ENCODE results near the gene RAB17.

The RAB17 gene

GRCh38 chr2:237590272-237591140 lies at the start of gene RAB17:
TSS of gene RAB17 (minus strand) at chr2:237590734. CDS start at chr2:237586154, 4,580 bp downstream.
- DNase-seq = no peak

DNA sequence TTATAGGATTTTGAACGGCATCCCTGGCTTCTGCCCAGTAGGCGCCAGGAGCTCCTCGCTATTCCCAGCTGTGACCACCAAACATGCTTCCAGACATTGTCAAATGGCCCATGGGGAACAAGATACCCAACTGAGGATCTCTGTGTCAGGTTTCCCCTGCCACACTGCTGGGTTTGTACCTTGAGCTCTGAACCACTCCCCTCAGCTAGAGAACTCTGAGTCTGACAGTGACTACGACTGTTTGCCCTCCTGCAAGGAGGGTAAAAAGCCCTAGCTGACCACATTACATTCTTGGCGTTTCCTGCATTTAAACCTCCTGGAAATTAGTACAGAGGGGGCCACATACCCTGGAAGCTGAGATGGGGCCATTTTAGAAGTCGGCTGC lies 49.3 kb upstream of the RAB17 start:
- no peak for DNase-seq

- DNase-seq = no peak
Measured at GRCh38 chr2:237639052-237639835, 48.7 kb upstream of the RAB17 start.

GRCh38 chr2:237638176-237638575 lies 47.6 kb upstream of the RAB17 start:
- DNase-seq = no peak

DNA sequence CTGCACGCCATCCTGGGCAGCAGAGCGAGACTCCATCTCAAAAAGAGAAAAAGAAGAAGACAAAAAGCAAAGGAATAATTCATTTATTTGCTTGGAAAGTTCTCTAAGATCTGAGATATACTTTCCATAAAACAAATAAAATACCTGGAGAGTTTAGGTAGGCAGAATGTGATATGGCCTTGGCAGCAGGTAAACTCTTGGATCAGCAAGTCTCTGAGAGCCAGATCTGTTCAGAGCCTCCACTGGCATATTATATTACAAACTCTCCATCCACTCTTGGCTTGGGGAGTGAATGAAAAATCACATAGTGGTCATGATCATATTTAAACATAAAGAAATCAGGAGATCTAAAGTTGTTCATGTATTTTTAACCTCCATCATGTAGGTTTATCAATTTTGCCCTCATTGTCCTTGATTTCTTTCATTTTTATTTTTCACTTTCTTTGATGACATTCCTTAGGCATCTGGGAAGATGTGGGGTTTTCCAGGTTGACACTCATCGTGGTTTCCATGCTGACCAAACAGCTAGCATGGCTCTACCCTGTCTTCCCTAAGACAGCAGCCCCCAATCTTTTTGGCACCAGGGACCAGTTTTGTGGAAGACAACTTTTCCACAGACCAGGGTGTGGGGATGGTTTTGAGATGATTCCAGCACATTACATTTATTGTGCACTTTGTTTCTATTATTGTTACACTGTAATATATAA lies 47.0 kb upstream of the RAB17 start:
- DNase-seq = no peak

DNA sequence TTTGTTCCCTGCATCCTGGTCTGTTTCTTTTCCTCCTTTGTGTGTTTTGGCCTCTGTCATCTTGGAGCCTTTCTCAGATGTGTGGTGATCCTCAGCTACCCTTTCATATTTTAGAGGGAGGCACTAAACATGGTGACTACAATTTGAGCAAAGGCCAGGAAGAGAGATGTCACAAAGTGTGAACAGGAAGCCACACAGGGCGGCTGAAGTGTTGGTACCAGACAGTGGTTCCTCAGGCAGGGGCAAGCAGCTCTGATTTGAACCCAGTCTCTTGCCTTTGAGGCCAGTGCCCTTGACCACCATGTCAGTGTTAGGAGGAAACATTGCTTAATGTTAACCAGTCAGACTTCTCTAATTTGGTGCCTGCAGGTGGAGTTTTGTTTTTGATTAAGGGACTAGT lies 46.0 kb upstream of the RAB17 start:
- no peak for DNase-seq

DNA sequence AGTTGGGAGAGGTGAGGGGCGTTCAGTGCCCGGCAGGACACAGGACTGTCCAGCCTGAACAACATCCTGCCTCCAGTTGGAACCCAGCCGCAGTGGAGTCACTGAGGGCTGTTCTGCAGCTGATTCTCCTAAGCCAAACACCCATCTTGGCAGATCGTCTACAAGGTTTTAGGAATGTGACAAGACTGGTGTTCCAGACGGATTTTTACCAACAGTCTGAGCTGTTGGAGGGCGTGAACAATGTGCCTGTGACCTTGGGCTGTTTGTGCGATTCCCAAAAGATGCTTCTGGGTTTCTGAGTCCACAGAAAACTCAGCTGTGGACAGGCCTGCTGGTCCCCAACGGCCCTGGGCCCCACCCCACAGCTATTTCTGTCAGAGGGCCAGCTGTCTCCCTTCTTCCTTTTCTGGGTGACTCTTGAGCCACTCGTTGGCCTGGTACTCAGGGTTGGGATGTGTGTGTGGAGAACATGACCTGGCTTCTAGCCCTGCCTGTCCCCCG lies 42.6 kb upstream of the RAB17 start:
- no peak for DNase-seq

- no peak for DNase-seq
Measured at GRCh38 chr2:237631801-237632585, 41.5 kb upstream of the RAB17 start.

DNA sequence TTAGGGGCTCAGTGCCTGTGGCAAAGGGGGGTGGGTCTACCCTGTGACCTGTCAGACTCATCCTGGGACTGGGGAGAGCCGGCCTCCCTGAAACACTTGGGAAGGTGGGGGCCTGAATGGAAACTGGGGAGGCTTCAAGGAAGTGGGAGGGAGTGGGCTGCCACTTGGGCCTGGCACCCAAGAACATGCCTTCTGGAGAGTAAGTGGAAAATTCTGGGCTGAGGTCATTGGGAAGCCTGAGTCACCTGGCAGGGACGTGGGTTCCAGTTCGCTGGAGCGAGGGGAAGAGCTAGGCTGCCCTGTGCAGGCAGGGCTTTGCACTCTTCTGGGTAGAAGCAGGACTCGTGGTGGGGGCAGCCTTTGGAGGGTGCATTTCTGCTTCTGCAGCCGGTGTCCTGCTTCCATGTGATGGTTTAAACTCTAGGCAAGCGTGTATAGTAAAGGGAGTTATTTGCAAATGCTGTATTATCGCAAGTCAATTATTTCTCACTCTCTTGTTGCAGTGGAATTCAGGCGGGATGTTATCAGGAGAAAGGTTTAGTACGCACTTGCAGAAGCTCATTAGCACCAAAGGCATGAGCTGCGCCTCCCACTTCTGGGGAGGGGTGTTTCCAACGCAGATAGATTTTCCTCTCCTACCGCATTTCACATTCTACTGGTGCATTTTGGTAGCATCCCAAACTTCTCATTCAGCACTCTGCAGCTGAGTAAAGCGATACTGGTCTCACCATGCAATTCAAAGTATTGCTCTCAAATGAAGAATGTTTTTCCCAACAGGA lies 40.7 kb upstream of the RAB17 start:
- DNase-seq = no peak

DNA sequence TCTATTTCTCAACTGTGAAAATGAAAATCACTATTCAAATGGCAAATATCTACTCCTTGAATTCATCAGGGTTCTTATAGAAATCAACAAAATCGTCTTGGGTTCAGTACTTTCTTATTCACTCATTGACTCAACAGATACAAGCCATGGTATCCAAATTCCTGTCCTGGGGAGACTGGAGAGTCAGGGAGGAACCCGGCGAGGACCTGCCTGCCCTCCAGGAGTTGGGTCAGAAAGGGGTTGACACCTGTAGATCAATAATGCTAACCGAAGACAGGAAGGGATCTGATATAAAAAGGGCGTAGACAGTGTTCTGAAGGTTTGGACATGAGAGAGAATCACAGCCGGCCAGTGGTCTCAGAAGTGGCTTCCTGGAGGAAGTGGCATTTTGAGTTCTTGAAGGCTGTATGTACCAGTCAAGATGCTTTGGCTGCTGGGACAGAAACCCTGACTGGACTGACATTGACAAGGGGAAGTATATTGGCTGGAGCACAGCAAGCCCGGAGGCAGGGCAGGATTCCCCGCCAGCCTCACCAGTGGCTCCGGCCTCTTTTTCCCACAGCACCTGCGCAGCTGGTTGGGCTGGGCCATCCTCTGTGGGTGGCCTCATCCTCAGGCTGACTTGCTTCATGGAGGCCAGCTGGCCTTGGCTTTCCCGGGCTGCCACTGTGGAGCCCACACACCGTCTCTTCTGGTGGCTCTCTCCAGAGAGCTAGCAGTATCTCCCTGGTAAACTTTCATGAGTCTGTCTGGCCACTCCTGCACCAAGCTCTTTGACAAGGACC lies 39.9 kb upstream of the RAB17 start:
- DNase-seq = no peak

GRCh38 chr2:237629739-237630138 lies 39.2 kb upstream of the RAB17 start:
- no peak for DNase-seq

- no peak for DNase-seq
Measured at GRCh38 chr2:237629188-237629534, 38.6 kb upstream of the RAB17 start.

GRCh38 chr2:237628247-237629187 lies 38.0 kb upstream of the RAB17 start:
- DNase-seq = no peak

DNA sequence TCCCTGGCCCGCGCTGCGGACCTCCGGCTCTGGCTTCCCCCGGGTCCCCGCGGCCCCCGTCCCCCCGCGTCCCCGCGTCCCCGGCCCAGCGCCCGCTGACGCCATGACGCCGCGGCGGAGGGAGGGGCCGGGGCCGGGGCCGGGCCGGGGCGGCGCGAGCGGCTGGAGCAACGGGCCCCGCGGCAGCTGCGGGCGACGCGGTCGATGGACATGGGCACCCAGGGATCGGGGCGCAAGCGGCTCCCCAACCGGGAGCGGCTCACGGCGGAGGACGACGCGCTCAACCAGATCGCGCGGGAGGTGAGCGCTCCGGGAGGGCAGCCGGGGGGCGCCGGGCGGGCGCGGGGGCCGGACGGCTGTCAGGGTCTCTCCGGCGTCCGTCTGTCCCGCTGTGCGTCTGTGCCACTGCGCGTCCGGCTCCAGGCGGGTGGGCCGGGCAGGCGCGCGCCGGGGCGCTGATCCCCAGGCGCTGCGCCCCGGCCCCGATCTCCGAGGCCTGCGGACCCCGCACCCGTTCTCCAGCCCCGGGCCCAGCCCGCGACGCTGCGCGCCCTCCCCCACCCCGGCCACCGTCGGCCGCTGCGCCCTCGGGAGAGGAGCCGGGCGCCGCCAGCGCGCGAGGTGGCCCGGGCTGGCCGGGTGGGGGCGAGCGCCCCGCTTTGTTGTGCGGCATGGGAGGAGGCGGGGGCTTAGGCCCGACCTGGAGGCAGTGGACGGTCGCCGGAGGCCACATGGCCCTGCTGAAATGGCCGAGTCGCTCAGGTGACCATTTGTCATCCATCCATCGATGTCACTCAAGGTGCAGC lies 37.1 kb upstream of the RAB17 start, which contains the start of gene LRRFIP1:
Gene LRRFIP1, plus strand, starts transcription at position 147 of the 806 bp plus-strand sequence. Its CDS starts 58 bp downstream, at position 205.
- DNase-seq = no peak

GRCh38 chr2:237626813-237627440 lies 36.4 kb upstream of the RAB17 start:
- no peak for DNase-seq

- DNase-seq = no peak
Measured at GRCh38 chr2:237625777-237626176, 35.2 kb upstream of the RAB17 start.

- DNase-seq = no peak
Measured at GRCh38 chr2:237625216-237625705, 34.7 kb upstream of the RAB17 start.

DNA sequence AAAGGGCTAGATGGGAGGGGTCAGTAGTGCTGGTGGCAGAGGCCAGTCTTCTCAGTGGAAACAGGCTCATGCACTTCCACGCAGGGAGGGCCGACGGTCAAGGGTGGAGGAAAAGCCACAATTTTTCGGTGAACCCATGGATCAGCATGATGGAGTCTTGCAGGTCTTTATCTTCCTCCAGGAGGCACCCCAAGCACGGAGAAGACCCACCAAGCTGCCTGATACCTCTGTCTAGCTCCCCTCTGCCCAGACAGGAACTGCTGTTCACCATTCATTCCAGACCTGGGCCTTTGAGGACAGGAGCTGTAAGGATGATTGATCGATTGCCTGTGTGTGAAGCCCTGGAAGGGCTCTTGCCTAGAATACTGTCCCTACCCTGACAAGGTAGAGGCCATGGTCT lies 34.0 kb upstream of the RAB17 start:
- no peak for DNase-seq
